T-helper 2 cell treated with Interferon-gamma antibody and Interleukin-4, amounts not matched to agents 5 μg/mL and 100 μg/mL, for 36 hours (primary cell): ENCODE data around the gene RNASE2.
A peak's percentile ranks its signal among the peaks of the same experiment; 100 is the strongest.

Experiments
- DNase-seq: peaks from one replicate; pipeline ENCODE4 v3.0.0; 2021; ENCODE audit warnings: low spot score
- H3K27ac Mint-ChIP-seq: one replicate; pipeline ENCODE4 v1.8.0; 2021; ENCODE audit warnings: mild to moderate bottlenecking, mixed read lengths
- H3K27me3 Mint-ChIP-seq: one replicate; pipeline ENCODE4 v1.8.0; 2021; ENCODE audit warnings: low read depth, mixed read lengths
- H3K36me3 Mint-ChIP-seq: one replicate; pipeline ENCODE4 v1.8.0; 2021; ENCODE audit warnings: low read depth, mixed read lengths
- H3K4me1 Mint-ChIP-seq: one replicate; pipeline ENCODE4 v1.8.0; 2021; ENCODE audit warnings: low read depth, mixed read lengths
- H3K4me3 Mint-ChIP-seq: one replicate; pipeline ENCODE4 v1.8.0; 2022; ENCODE audit warnings: mild to moderate bottlenecking, moderate library complexity, mixed read lengths
- H3K9me3 Mint-ChIP-seq: one replicate; pipeline ENCODE4 v1.8.0; 2021; ENCODE audit warnings: mixed read lengths

The RNASE2 gene

GRCh38 chr14:20996521-20996920 lies 41.2 kb downstream of the RNASE2 start:
- Mint-ChIP-seq H3K4me3 (no peak overlapping the region), H3K4me1 (peaks cover 5% of the 10 kb centered on the region), H3K27ac (no peak overlapping the region), H3K27me3 (no peaks in the 10 kb centered on the region), H3K9me3 (no peaks in the 10 kb centered on the region), H3K36me3 (peaks cover 40% of the 10 kb centered on the region)
- DNase-seq: no peak

GRCh38 chr14:20997115-20997514 lies 41.8 kb downstream of the RNASE2 start:
- peaks cover 36% of the 10 kb centered on the region for H3K36me3 Mint-ChIP-seq
- H3K9me3 Mint-ChIP-seq: no peaks in the 10 kb centered on the region
- no peak for DNase-seq
- peak overlapping the region; percentile 9 for H3K27ac Mint-ChIP-seq
- no peaks in the 10 kb centered on the region for H3K27me3 Mint-ChIP-seq
- no peak overlapping the region for H3K4me3 Mint-ChIP-seq
- H3K4me1 Mint-ChIP-seq: peaks cover 2% of the 10 kb centered on the region

GRCh38 chr14:20997564-20997963 lies 42.3 kb downstream of the RNASE2 start:
- Mint-ChIP-seq H3K9me3 (no peaks in the 10 kb centered on the region), H3K4me1 (peaks cover 2% of the 10 kb centered on the region), H3K36me3 (peaks cover 32% of the 10 kb centered on the region), H3K27ac (no peak overlapping the region), H3K27me3 (no peaks in the 10 kb centered on the region), H3K4me3 (no peak overlapping the region)
- DNase-seq: no peak

GRCh38 chr14:20998139-20998538 lies 42.9 kb downstream of the RNASE2 start:
- Mint-ChIP-seq H3K9me3 (no peaks in the 10 kb centered on the region), H3K36me3 (peaks cover 29% of the 10 kb centered on the region), H3K4me3 (no peak overlapping the region), H3K27me3 (no peaks in the 10 kb centered on the region), H3K4me1 (peaks cover 2% of the 10 kb centered on the region), H3K27ac (no peak overlapping the region)
- DNase-seq: no peak

GRCh38 chr14:20998674-20999366 lies 43.5 kb downstream of the RNASE2 start, which contains the start of gene SLC39A2:
Gene SLC39A2, plus strand, starts transcription at chr14:20999293. Its CDS starts 154 bp downstream, at chr14:20999447.
- no peak for DNase-seq
- Mint-ChIP-seq H3K9me3 (no peaks in the 10 kb centered on the region), H3K4me1 (peaks cover 2% of the 10 kb centered on the region), H3K27me3 (no peaks in the 10 kb centered on the region), H3K27ac (no peak within 1 kb of the TSS), H3K36me3 (peaks cover 27% of the 10 kb centered on the region), H3K4me3 (no peak within 1 kb of the TSS)

DNA sequence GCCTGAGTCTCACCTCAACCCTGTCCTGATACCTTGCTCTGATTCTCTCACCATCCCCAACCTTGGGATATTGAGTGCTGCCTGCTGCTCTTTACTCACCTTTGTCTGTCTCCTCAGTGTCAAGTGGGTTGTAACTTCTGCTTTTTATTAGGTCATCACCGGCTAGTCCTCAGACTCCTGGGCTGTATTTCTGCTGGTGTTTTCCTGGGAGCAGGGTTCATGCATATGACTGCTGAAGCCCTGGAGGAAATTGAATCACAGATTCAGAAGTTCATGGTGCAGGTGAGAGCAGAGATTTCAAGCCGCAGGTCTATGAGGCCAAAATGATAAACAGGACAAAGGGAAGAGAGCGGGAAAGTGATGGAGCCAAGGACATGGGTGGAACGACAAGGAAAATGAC lies 44.3 kb downstream of the RNASE2 start:
- no peak for DNase-seq
- Mint-ChIP-seq H3K4me1 (peaks cover 2% of the 10 kb centered on the region), H3K27ac (no peak overlapping the region), H3K9me3 (no peaks in the 10 kb centered on the region), H3K27me3 (no peaks in the 10 kb centered on the region), H3K4me3 (no peak overlapping the region), H3K36me3 (peaks cover 21% of the 10 kb centered on the region)

- H3K4me1 Mint-ChIP-seq: peaks cover 2% of the 10 kb centered on the region
- no peaks in the 10 kb centered on the region for H3K9me3 Mint-ChIP-seq
- no peaks in the 10 kb centered on the region for H3K27me3 Mint-ChIP-seq
- no peak for DNase-seq
- no peak overlapping the region for H3K27ac Mint-ChIP-seq
- peaks cover 8% of the 10 kb centered on the region for H3K36me3 Mint-ChIP-seq
- H3K4me3 Mint-ChIP-seq: no peak overlapping the region
Measured at GRCh38 chr14:21001218-21001617, 45.9 kb downstream of the RNASE2 start.

DNA sequence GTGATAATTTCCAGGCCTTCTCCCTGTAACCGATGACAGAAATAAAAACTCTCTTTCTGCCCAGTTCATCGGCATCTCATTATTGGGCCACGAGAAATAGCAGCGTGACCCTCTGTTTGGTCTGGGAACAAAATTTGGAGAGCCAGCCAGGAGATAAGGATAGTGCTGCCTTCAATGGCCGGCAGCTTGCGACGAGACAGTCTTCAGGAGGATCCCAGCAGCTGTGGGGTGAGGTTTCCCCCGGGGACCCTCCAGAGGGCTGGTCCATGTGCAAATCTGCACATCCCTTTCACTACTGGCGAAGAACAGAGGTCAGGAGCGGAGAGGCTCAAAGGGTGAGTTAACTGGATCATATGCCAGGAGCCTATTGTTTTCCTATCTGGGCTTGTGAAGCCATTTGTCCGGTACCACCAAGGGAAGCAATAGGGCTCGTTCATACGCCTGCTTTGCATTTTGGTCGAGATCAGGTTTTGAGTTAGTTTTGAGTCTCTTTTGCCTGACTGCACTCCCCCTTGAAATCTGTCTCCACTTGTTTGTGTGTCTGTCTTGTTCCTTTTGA lies 48.6 kb downstream of the RNASE2 start:
- H3K4me3 Mint-ChIP-seq: no peak overlapping the region
- H3K36me3 Mint-ChIP-seq: no peaks in the 10 kb centered on the region
- H3K27ac Mint-ChIP-seq: no peak overlapping the region
- H3K27me3 Mint-ChIP-seq: no peaks in the 10 kb centered on the region
- H3K9me3 Mint-ChIP-seq: no peaks in the 10 kb centered on the region
- no peak for DNase-seq
- no peaks in the 10 kb centered on the region for H3K4me1 Mint-ChIP-seq
